Mammary epithelial cell (primary cell): Measurements from ENCODE around the gene SMIM10.

ENCODE experiments used
- CTCF ChIP-seq, 2 donors: IDR thresholded peaks in 1 of 2; conservative IDR thresholded peaks in 1 of 2; 2 replicates each; pipeline ENCODE4 v1.5.1; 2011 to 2012; ENCODE audit warnings: inconsistent platforms in 2 of 2, low read length in 2 of 2, mild to moderate bottlenecking in 2 of 2, control low read depth in 1 of 2, low read depth in 1 of 2; ENCODE audit not compliant: insufficient read depth in 1 of 2; ENCODE audit errors: extremely low read depth in 1 of 2
- EZH2 ChIP-seq: IDR thresholded peaks from 2 replicates; pipeline ENCODE4 v1.6.1; 2012; ENCODE audit warnings: low read length, inconsistent platforms, borderline replicate concordance

GRCh38 chrX:134985479-134985878, 5.3 kb upstream of the SMIM10 start:
- TF ChIP-seq CTCF (conservative IDR thresholded peaks at IDR 0.05 in 1 of 2, IDR thresholded peaks at IDR 0.05 in 1 of 2; ENCODE audit: extremely low read depth in 1 of 2, insufficient read depth in 1 of 2, low read depth in 1 of 2, low read length in 2 of 2) (no peak), EZH2 (no peak)
